HG02885 (cell line): ENCODE measurements around the gene MAP4K5.

ENCODE experiments used
- ATAC-seq: cut with Tn5 transposase; IDR thresholded peaks from one replicate; pipeline ENCODE4 v1.9.1; 2021; ENCODE audit warnings: mild to moderate bottlenecking; ENCODE audit not compliant: unreplicated experiment, poor library complexity

The MAP4K5 gene

GRCh38 chr14:50377550-50378085 is 154.8 kb downstream of the MAP4K5 start:
- ATAC-seq = no peak

GRCh38 chr14:50375760-50376159 is 156.6 kb downstream of the MAP4K5 start:
- no peak for ATAC-seq

DNA sequence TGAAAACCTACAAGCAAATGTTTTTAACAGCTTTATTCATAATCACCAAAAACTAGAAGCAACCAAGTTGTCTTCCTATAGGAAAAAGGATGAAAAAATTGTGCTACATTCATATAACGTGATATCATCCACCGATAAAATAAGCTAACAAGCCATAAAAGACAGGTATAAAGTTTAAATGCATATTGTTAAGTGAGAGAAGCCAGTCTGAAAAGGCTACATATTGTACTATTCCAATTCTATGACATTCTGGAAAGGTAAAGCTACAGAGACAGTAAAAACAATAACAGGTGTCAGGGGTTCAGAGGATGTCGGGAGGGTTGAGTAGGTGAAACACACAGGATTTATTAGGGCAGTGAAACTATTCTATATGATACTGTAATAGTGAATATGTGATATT is 158.4 kb downstream of the MAP4K5 start:
- no peak for ATAC-seq

DNA sequence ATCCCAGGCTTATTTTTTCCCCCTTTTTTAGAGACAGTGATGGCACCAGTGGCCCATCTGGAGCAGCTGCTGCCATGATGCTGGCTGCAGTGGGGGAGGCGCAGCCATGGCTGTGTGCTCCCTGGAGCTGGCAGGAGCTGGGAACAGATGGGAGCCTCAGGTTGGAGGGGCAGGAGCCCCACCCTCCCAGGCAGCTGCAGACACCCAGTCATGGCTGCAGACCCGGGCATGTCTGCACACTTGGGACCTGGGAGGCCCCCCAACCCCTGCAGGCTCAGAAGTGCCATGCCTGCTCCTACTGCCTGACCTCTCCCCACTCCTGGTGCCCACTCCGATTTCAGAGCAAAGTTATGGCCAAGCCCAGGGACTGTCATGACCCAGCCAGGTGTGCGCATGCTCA is 160.8 kb downstream of the MAP4K5 start:
- ATAC-seq = no peak
